H1 (cell line): ENCODE measurements around the gene FBXO41.

Source experiments
- BACH1 ChIP-seq: IDR thresholded peaks from 2 replicates; pipeline ENCODE4 v1.6.1; 2012; ENCODE audit warnings: low read length, improper control_type of control experiment
- BRCA1 ChIP-seq: IDR thresholded peaks from 2 replicates; pipeline ENCODE4 v1.6.1; 2012; ENCODE audit warnings: low read depth, low read length, improper control_type of control experiment
- EGR1 ChIP-seq: IDR thresholded peaks from 2 replicates; pipeline ENCODE4 v1.6.1; 2011; ENCODE audit warnings: low read depth, low read length, borderline replicate concordance
- EP300 ChIP-seq, 2 experiments: IDR thresholded peaks; 1 replicate in 1 of 2; 2 replicates in 1 of 2; pipeline ENCODE4 v1.6.1; 2011 to 2012; ENCODE audit warnings: low read depth in 2 of 2, low read length in 2 of 2, mild to moderate bottlenecking in 2 of 2, borderline replicate concordance in 1 of 2, inconsistent platforms in 1 of 2, moderate library complexity in 1 of 2
- HDAC6 ChIP-seq: IDR thresholded peaks from one replicate; pipeline ENCODE4 v1.7.1; 2012; ENCODE audit warnings: low read depth, mild to moderate bottlenecking, inconsistent platforms, low read length, moderate library complexity
- JUND ChIP-seq: IDR thresholded peaks from 2 replicates; pipeline ENCODE4 v1.6.1; 2011; ENCODE audit warnings: mild to moderate bottlenecking, improper control_type of control experiment, low read length
- POLR2A ChIP-seq, 2 experiments: IDR thresholded peaks; 1 replicate in 1 of 2; 2 replicates in 1 of 2; pipeline ENCODE4 v1.6.1; 2011; ENCODE audit warnings: low read depth in 2 of 2, low read length in 2 of 2, mild to moderate bottlenecking in 2 of 2; ENCODE audit errors: control extremely low read depth in 1 of 2
- RNF2 ChIP-seq: fragments of 200-900, 300-1000 bp; sonication (generic); IDR thresholded peaks from 2 replicates; pipeline ENCODE4 v1.7.1; 2016; ENCODE audit warnings: borderline replicate concordance, low read depth, mild to moderate bottlenecking, antibody characterized with exemption, low read length; ENCODE audit not compliant: poor library complexity, severe bottlenecking; ENCODE audit errors: missing control alignments
- RXRA ChIP-seq: IDR thresholded peaks from 2 replicates; pipeline ENCODE4 v1.6.1; 2011; ENCODE audit warnings: low read depth, mild to moderate bottlenecking, low read length, moderate library complexity; ENCODE audit not compliant: insufficient read depth
- SAP30 ChIP-seq: fragments of 300-600 bp; sonication (generic); IDR thresholded peaks from 2 replicates; pipeline ENCODE4 v1.7.1; 2012; ENCODE audit warnings: low read length, moderate library complexity, mild to moderate bottlenecking, inconsistent platforms; ENCODE audit not compliant: insufficient read depth, insufficient replicate concordance
- TEAD4 ChIP-seq: IDR thresholded peaks from 2 replicates; pipeline ENCODE4 v1.6.1; 2012; ENCODE audit warnings: low read depth, low read length, inconsistent platforms, mixed read lengths
- TF ChIP-seq, protein P1 (sequence below), 3 experiments: IDR thresholded peaks; 1 replicate in 2 of 3; 2 replicates in 1 of 3; pipeline versions ENCODE4 v1.5.1 to v1.6.1; 2011; ENCODE audit warnings: low read length in 3 of 3, mild to moderate bottlenecking in 3 of 3, inconsistent platforms in 2 of 3, low read depth in 1 of 3, moderate library complexity in 1 of 3; ENCODE audit not compliant: insufficient read depth in 1 of 3; ENCODE audit errors: control extremely low read depth in 1 of 3
- TF ChIP-seq, protein P2 (sequence below): IDR thresholded peaks from 2 replicates; pipeline ENCODE4 v1.6.1; 2012; ENCODE audit warnings: low read length, inconsistent platforms

DNA sequence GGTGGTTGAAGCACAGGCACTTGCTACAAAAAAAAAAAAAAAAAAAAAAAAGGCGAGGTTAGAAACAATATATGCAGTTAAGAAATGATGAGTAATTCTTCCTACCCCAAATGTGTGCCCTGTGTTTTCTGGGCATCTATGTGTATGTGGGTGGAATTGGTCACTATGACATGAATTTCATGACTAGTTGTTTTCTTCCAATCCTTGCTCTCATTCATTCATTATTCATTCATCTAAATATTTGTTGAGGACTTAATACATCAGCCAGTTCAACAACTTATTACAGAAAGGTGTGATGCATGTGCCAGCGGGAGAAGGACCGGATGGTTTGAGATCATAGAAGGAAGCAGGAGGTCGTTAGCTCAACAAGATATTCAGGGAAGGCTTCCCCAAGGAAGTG lies 17.4 kb upstream of the FBXO41 start:
- TF ChIP-seq, protein P1, sequence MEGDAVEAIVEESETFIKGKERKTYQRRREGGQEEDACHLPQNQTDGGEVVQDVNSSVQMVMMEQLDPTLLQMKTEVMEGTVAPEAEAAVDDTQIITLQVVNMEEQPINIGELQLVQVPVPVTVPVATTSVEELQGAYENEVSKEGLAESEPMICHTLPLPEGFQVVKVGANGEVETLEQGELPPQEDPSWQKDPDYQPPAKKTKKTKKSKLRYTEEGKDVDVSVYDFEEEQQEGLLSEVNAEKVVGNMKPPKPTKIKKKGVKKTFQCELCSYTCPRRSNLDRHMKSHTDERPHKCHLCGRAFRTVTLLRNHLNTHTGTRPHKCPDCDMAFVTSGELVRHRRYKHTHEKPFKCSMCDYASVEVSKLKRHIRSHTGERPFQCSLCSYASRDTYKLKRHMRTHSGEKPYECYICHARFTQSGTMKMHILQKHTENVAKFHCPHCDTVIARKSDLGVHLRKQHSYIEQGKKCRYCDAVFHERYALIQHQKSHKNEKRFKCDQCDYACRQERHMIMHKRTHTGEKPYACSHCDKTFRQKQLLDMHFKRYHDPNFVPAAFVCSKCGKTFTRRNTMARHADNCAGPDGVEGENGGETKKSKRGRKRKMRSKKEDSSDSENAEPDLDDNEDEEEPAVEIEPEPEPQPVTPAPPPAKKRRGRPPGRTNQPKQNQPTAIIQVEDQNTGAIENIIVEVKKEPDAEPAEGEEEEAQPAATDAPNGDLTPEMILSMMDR (IDR thresholded peaks at IDR 0.05; ENCODE audit: control extremely low read depth in 1 of 3, insufficient read depth in 1 of 3, low read depth in 1 of 3, low read length in 3 of 3) = no peak
- TF ChIP-seq SAP30 (no peak), JUND (no peak), RXRA (no peak), EP300 (IDR thresholded peaks at IDR 0.05; ENCODE audit: borderline replicate concordance in 1 of 2, low read depth in 2 of 2, low read length in 2 of 2) (no peak), EGR1 (no peak), TEAD4 (no peak), BRCA1 (no peak), HDAC6 (no peak), POLR2A (IDR thresholded peaks at IDR 0.05; ENCODE audit: control extremely low read depth in 1 of 2, low read depth in 2 of 2, low read length in 2 of 2) (no peak), BACH1 (no peak), RNF2 (no peak)
- TF ChIP-seq, protein P2, sequence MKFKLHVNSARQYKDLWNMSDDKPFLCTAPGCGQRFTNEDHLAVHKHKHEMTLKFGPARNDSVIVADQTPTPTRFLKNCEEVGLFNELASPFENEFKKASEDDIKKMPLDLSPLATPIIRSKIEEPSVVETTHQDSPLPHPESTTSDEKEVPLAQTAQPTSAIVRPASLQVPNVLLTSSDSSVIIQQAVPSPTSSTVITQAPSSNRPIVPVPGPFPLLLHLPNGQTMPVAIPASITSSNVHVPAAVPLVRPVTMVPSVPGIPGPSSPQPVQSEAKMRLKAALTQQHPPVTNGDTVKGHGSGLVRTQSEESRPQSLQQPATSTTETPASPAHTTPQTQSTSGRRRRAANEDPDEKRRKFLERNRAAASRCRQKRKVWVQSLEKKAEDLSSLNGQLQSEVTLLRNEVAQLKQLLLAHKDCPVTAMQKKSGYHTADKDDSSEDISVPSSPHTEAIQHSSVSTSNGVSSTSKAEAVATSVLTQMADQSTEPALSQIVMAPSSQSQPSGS = no peak
